Astrocyte of the cerebellum (primary cell): ENCODE measurements around the gene ANGPT4.

Experiments used
- DNase-seq: peaks from one replicate; pipeline ENCODE4 v3.0.0-alpha.2; 2011; ENCODE audit warnings: low read depth
- H3K4me3 ChIP-seq: 2 replicates; pipeline ENCODE4 v1.5.1; 2011; ENCODE audit warnings: mild to moderate bottlenecking, low read depth, low read length, moderate library complexity
- in situ Hi-C: cut with HindIII; loops from 2 replicates; pipeline ENCODE4 v1.10.0; 2017; ENCODE audit warnings: low sequenced_read_pairs
- TF ChIP-seq, protein P1 (sequence below): IDR thresholded peaks from 2 replicates; pipeline ENCODE4 v1.5.1; 2012; ENCODE audit warnings: low read length, low read depth, moderate library complexity, mild to moderate bottlenecking; ENCODE audit errors: missing control alignments

The ANGPT4 gene

DNA sequence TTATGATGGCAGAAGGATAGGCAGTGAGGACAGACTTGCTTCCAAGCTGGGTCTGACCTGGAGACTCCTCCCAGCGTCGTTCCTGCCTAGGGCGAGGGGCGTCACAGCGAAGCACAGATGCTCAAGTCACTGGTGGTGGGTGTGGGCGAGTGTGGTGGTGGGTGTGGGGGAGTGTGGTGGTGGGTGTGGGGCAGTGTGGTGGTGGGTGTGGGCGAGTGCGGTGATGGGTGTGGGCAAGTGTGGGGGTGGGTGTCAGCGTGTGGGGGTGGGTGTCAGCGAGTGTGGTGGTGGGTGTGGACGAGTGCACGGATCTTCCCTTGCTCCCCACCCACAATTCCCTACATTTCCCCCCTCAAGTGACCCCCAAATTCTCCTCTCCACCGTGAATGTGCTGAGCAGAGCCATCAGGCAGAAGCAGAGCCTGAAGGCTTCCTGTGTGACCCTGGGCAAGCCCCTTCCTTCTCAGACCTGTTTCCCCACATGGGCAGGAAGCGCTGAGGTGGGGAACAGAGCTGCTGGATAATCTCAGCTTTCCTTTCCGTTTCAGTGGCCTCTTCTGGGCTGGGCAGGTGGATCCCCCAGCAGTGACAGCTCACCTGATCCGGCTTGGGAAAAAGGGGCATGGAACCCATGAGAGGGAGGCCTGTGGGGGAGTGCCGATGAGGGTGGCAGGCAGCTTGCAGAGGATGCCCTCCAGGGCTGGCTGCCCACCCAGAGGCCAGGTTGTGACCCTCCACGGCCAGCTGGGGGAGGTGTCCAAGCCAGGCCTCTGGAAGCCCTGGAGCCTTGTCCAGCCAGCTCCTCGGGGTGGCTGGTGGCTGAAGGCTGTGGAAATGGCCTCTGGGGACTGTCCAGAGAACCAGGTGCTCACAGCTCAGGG, 43.0 kb upstream of the ANGPT4 start:
- TF ChIP-seq, protein P1, sequence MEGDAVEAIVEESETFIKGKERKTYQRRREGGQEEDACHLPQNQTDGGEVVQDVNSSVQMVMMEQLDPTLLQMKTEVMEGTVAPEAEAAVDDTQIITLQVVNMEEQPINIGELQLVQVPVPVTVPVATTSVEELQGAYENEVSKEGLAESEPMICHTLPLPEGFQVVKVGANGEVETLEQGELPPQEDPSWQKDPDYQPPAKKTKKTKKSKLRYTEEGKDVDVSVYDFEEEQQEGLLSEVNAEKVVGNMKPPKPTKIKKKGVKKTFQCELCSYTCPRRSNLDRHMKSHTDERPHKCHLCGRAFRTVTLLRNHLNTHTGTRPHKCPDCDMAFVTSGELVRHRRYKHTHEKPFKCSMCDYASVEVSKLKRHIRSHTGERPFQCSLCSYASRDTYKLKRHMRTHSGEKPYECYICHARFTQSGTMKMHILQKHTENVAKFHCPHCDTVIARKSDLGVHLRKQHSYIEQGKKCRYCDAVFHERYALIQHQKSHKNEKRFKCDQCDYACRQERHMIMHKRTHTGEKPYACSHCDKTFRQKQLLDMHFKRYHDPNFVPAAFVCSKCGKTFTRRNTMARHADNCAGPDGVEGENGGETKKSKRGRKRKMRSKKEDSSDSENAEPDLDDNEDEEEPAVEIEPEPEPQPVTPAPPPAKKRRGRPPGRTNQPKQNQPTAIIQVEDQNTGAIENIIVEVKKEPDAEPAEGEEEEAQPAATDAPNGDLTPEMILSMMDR: no peak
- in situ Hi-C loops: no loop called here
- no peak for DNase-seq
- H3K4me3 ChIP-seq: no peak overlapping the region

DNA sequence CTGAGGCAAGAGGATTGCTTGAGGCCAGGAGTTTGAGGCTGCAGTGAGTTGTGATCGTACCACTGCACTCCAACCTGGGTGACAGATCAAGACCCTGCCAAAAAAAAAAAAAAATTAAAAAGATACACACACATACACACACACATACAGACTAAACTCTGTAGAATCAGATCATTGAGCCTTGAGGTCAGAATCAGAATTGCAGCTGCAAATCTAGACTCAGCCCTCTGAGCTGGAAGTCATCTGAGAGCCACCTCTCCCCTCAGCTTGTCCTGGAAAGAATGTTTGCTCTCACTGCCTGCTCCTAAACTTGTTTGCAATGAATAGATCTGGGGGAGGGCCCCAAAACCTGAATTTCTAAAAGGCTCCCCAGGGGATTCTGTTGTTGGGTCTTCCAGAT, 41.4 kb upstream of the ANGPT4 start:
- H3K4me3 ChIP-seq: no peak overlapping the region
- TF ChIP-seq, protein P1: peak; percentile 19
- DNase-seq: no peak
- in situ Hi-C loops: no loop called here

DNA sequence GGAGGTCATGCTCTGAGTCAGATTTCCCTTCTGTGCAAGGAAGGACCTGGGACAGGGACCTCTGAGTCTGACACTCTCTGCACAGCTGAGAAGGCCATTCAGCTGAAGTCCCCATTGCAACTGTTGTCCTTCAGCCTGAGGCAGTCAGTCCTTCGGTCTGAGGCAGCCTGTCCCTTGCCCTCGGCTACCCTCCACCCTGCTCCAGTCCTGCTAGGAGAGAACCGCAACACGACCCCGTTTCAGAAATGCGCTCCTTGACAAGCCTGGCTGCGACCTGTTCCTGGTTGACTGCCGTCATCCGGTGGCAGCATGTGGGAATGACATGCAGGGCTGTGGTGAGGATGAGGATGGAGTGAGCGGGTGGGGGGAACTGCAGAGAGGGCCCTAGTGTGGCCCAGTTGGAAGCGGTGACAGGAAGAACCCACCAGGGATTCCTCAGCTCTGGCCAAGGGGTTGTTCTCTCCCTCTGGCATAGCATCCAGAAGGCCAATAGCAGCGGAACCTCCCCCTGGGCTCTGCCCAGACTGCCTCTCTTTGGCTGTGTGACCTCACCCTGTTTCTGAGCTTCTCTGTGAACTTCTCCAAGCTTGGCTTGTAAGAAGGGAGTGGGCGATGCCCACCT, 40.3 kb upstream of the ANGPT4 start:
- TF ChIP-seq, protein P1: peak; percentile 98
- in situ Hi-C loops: no loop called here
- peak; percentile 8 for DNase-seq
- no peak overlapping the region for H3K4me3 ChIP-seq

DNA sequence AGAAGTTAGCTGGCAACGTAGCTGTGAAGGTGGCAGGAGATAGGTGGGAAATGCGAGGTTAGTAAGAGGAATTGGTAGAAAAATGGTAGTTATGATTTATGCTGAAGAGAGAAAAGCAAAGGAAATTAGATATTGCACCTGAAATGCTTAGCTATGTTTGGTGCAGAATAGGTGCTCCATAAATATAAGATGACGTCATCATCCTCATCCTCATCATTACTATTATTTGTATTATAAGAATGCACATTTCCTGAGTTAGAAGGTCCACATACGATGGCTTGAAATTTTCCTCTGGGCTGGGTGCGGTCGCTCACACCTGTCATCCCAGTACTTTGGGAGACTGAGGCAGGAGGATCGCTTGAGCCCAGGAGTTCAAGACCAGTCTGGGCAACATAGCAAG, 39.5 kb upstream of the ANGPT4 start:
- in situ Hi-C loops: no loop called here
- no peak overlapping the region for H3K4me3 ChIP-seq
- DNase-seq: no peak
- TF ChIP-seq, protein P1: no peak

DNA sequence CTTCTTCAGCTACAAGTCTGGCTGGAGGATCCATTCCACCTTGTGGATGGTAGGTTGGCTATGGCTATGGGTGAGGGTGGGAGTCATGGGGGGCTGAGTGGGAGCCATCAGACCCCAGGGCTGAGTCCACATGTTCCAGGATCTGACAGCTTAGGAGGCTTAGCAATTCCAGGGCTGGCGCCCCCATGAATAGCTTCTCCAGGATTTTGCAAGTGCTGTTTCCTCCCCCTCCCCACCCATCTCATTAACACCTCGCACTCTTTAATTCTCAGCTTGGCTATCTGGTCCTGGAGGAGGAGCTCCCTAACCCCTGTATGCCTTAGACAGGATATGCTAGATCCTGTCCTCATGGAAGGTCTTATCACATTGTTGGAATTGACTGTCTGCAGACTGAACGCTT, 39.0 kb upstream of the ANGPT4 start:
- in situ Hi-C loops: no loop called here
- DNase-seq: no peak
- H3K4me3 ChIP-seq: no peak overlapping the region
- TF ChIP-seq, protein P1: no peak

DNA sequence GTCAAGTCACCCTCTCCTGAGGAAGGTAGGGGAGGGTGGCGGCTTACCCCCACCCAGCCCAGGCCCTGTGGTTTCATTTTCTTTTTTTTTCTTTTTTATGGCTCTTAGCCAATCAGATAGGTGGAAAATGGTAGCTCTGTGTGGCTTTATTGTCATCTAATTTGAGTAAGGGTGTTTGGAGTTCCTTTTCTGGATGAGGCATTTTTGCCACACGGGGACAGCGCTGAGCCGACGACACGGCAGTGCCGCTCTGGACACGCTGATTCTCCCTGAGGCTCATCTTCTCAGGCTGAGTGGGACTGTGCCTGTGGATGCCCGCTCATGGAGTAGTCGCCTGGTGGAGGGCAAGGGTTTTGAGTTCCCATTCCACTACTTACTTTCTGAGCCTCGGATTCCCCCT, 37.6 kb upstream of the ANGPT4 start:
- H3K4me3 ChIP-seq: no peak overlapping the region
- in situ Hi-C loops: no loop called here
- DNase-seq: no peak
- TF ChIP-seq, protein P1: peak; percentile 28
